GM19455 (cell line): ENCODE results near the gene LTBP3.

Experiments used
- ATAC-seq: cut with Tn5 transposase; IDR thresholded peaks from one replicate; pipeline ENCODE4 v1.9.1; 2021; ENCODE audit not compliant: unreplicated experiment

Gene LTBP3

GRCh38 chr11:65555693-65556231 is 2.4 kb downstream of the LTBP3 start:
- ATAC-seq = no peak

GRCh38 chr11:65554842-65555430 is 3.2 kb downstream of the LTBP3 start:
- ATAC-seq = no peak

GRCh38 chr11:65554057-65554818 is 3.9 kb downstream of the LTBP3 start:
- no peak for ATAC-seq

- no peak for ATAC-seq
Measured at GRCh38 chr11:65553301-65554001, 4.7 kb downstream of the LTBP3 start.

- no peak for ATAC-seq
Measured at GRCh38 chr11:65552388-65552951, 5.7 kb downstream of the LTBP3 start.

- no peak for ATAC-seq
Measured at GRCh38 chr11:65551572-65552387, 6.4 kb downstream of the LTBP3 start.

GRCh38 chr11:65549096-65549495 is 9.1 kb downstream of the LTBP3 start:
- ATAC-seq = no peak

- ATAC-seq = no peak
Measured at GRCh38 chr11:65548395-65548794, 9.8 kb downstream of the LTBP3 start.

- no peak for ATAC-seq
Measured at GRCh38 chr11:65547446-65548125, 10.6 kb downstream of the LTBP3 start.

GRCh38 chr11:65546217-65546958 is 11.8 kb downstream of the LTBP3 start:
- peak; percentile 61 for ATAC-seq

- no peak for ATAC-seq
Measured at GRCh38 chr11:65545853-65546216, 12.3 kb downstream of the LTBP3 start.

- ATAC-seq = no peak
Measured at GRCh38 chr11:65542738-65543390, 15.3 kb downstream of the LTBP3 start.

GRCh38 chr11:65541093-65541982 is 16.8 kb downstream of the LTBP3 start:
- ATAC-seq = no peak

GRCh38 chr11:65540290-65541092 is 17.7 kb downstream of the LTBP3 start:
- ATAC-seq = peak; percentile 65

GRCh38 chr11:65539744-65540289 is 18.3 kb downstream of the LTBP3 start:
- peak; percentile 54 for ATAC-seq

GRCh38 chr11:65538915-65539743 is 19.0 kb downstream of the LTBP3 start:
- no peak for ATAC-seq
